Adrenal gland (tissue), 12 donors: Measurements from ENCODE around the gene TMEM270. TPM values are rescaled to one million over a fixed set of nuclear protein-coding genes. Genes with fewer than 3 reads are reported as not detected.

Experiments
- DNase-seq, 7 donors: peaks; one replicate each; pipeline ENCODE4 v3.0.0-alpha.2; 2019 to 2020
- H3K27ac ChIP-seq, 5 donors: fragments of 200-600 bp; sonication (generic) in 4 of 5; 1 replicate in 3 of 5; 2 replicates in 2 of 5; pipeline versions ENCODE4 v1.5.1 to v1.8.0; 2016 to 2020; ENCODE audit warnings: mild to moderate bottlenecking in 1 of 5
- H3K27me3 ChIP-seq: fragments of 200-600 bp; 2 replicates; pipeline ENCODE4 v1.8.0; 2021
- H3K36me3 ChIP-seq, 2 donors: fragments of 200-600 bp; replicated peaks in 1 of 2; 1 replicate in 1 of 2; 2 replicates in 1 of 2; pipeline versions ENCODE4 v1.5.1 to v1.8.0; 2018 to 2022
- H3K4me1 ChIP-seq, 2 donors: fragments of 200-600 bp; replicated peaks in 1 of 2; 1 replicate in 1 of 2; 2 replicates in 1 of 2; pipeline versions ENCODE4 v1.5.1 to v1.8.0; 2018 to 2021
- H3K4me3 ChIP-seq, 4 donors: fragments of 200-600 bp; sonication (generic) in 3 of 4; one replicate each; pipeline ENCODE4 v1.5.1; 2016 to 2018
- H3K9me3 ChIP-seq, 3 donors: fragments of 200-600 bp; sonication (generic) in 1 of 3; replicated peaks in 1 of 3; 1 replicate in 2 of 3; 2 replicates in 1 of 3; pipeline versions ENCODE4 v1.5.1 to v1.8.0; 2016 to 2021
- POLR2A ChIP-seq, 2 donors: fragments of 450-650 bp; IDR thresholded peaks; one replicate each; pipeline ENCODE4 v1.6.1; 2017; ENCODE audit warnings: antibody characterized with exemption in 2 of 2, mild to moderate bottlenecking in 2 of 2, moderate library complexity in 1 of 2
- whole genome bisulfite sequencing, 4 donors: extraction: QIAGEN DNeasy Blood & Tissue Kit in 2 of 4; methylation state at CpG; one replicate each; pipeline versions ENCODE4 v1.1.5 to v1.1.7; 2013 to 2017; 5-methylcytosine and 5-hydroxymethylcytosine counted together
- intact Hi-C, 2 donors: fragments of 100-400 bp; cut with DNase I; formaldehyde crosslinking; loops; one replicate each; pipeline versions ENCODE4 v1.14.1 to v1.15.0; 2022 to 2023
- polyA plus RNA-seq, 3 donors: library from polyadenylated mRNA; stranded (reverse); fragments of 200-250 nt in 2 of 3; fragments of 350-450 nt in 1 of 3; fragmentation: Illumina TruSeq in 1 of 3; extraction: RNeasy Lipid Tissue Mini Kit (QIAGEN cat#74804) in 1 of 3; gene quantifications; one replicate each; pipeline ENCODE4 v1.2.3, GENCODE V29; 2013 to 2014
- total RNA-seq, 9 donors: library from RNA; depleted of rRNA in 4 of 9; stranded (reverse); fragments of >200 nt in 4 of 9; fragments of 120-200 nt in 1 of 9; fragmentation: NEBNext Ultra II Directional in 1 of 9; extraction: Animal tissue kit (Norgen Biotek cat#: 25700) in 1 of 9; gene quantifications; one replicate each; pipeline versions ENCODE4 v1.1.0 to v1.2.4, GENCODE V29; 2013 to 2023
- TF ChIP-seq, protein P1 (sequence below), 6 experiments: fragments of 450-650 bp in 4 of 6; fragments of 200-600 bp in 2 of 6; sonication (generic) in 1 of 6; IDR thresholded peaks; 1 replicate in 5 of 6; 2 replicates in 1 of 6; pipeline versions ENCODE4 v1.5.1 to v1.8.0; 2016 to 2021; ENCODE audit warnings: antibody characterized with exemption in 6 of 6, mild to moderate bottlenecking in 2 of 6, moderate library complexity in 1 of 6
- donor health status: healthy with polysubstance abuse.
- donor health status: Bipolar disorder and iron deficiency.
- donor health status: DM: yes; HTN: yes; CAD: no.
- donor health status: DM: no; HTN: no; CAD: no.
- donor health status: DM: no; HTN: no; CAD: no.
- donor health status: DM: yes; HTN: yes; CAD: no.

The TMEM270 gene
- total and polyA plus RNA-seq, 12 donors: 0.20 to 0.56 TPM; not detected in 10

DNA sequence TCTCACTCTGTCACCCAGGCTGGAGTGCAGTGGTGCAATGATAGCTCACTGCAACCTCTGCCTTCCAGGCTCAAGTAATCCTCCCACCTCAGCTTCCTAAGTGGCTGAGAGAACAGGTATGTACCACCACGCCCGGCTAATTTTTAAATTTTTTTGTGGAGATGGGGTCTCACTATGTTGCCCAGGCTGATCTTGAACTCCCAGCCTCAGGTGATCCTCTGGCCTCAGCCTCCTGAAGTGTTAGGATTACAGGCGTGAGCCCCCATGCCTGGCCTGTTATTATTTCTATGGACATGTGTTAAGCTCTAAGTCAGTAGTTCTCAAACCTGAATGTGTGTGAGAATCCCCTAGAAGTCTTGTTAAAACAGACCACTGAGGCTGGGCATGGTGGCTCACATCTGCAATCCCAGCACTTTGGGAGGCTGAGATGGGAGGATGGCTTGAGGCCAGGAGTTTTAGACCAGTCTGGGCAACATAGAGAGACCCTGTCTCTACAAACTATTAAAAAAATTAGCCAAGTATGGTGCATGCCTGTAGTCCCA, 24.5 kb downstream of the TMEM270 start:
- WGBS, 4 donors: 76 to 100% (median 84%) methylated on average over 3 of the region's 3 CpGs
- peaks cover 2% of the 10 kb centered on the region for H3K27me3 ChIP-seq
- H3K27ac ChIP-seq: no peak overlapping the region
- no peak overlapping the region for H3K4me3 ChIP-seq
- peaks cover 0 to 13% of the 10 kb centered on the region in 2 donors for H3K4me1 ChIP-seq
- no peaks in the 10 kb centered on the region for H3K9me3 ChIP-seq
- no peak for TF ChIP-seq POLR2A (IDR thresholded peaks at IDR 0.05)
- TF ChIP-seq, protein P1, sequence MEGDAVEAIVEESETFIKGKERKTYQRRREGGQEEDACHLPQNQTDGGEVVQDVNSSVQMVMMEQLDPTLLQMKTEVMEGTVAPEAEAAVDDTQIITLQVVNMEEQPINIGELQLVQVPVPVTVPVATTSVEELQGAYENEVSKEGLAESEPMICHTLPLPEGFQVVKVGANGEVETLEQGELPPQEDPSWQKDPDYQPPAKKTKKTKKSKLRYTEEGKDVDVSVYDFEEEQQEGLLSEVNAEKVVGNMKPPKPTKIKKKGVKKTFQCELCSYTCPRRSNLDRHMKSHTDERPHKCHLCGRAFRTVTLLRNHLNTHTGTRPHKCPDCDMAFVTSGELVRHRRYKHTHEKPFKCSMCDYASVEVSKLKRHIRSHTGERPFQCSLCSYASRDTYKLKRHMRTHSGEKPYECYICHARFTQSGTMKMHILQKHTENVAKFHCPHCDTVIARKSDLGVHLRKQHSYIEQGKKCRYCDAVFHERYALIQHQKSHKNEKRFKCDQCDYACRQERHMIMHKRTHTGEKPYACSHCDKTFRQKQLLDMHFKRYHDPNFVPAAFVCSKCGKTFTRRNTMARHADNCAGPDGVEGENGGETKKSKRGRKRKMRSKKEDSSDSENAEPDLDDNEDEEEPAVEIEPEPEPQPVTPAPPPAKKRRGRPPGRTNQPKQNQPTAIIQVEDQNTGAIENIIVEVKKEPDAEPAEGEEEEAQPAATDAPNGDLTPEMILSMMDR (IDR thresholded peaks at IDR 0.05): no peak
- DNase-seq: no peak
- intact Hi-C loops: no loop called here
- H3K36me3 ChIP-seq: no peaks in the 10 kb centered on the region

DNA sequence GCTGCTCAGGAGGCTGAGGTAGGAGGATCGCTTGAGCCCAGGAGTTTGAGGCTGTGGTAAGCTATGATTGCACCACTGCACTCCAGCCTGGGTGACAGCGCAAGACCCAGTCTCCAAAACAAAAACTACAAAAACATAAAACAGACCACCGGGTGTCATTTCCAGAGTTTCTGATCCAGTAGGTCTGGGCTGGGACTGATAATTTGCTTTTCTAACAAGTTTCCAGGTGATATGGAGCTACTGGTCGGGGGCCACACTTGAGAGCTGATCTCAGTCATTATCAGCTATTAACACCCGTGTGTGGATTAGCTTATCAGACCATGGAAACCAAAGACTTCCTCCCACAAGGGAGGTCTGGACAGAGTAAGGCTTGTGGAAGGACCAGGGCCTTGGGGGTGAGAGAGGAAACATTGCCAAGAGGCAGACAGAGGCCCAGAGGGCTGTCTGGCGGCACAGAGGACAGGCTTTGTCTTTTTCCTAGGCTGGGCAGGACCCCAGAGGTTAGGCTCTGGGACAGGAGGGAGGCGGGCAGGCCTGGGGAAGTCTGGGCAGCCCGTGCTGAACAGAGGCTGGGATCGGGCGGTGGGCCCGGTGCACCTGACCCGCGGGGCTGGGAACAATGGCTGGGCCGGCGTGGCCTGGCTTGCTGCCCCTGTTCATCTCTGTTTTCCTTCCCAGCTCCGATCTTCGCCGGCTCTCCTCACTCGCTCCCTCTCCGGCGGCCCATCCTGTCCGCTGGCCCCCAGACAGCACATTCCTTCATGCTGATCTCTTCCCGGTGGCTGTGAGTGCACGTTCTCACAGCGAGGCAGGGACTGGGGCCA, 25.2 kb downstream of the TMEM270 start:
- WGBS, 4 donors: 45 to 66% (median 48%) methylated on average over 21 to 25 of the region's 25 CpGs
- Histone ChIP-seq H3K9me3 (no peaks in the 10 kb centered on the region), H3K4me3 (no peak overlapping the region), H3K36me3 (no peaks in the 10 kb centered on the region), H3K4me1 (peaks cover 0 to 7% of the 10 kb centered on the region in 2 donors), H3K27ac (peak overlapping the region in 1 of 5 donors; percentile 75), H3K27me3 (no peaks in the 10 kb centered on the region)
- DNase-seq: peak in 2 of 7 donors; percentile 16 to 53
- TF ChIP-seq, protein P1 (IDR thresholded peaks at IDR 0.05): no peak
- no peak for TF ChIP-seq POLR2A (IDR thresholded peaks at IDR 0.05)
- intact Hi-C loops: loop anchor here in 1 of 2 donors (2.0 kb wide), 1 partner anchor 19 kb away; no protein-coding TSS in a partner anchor

DNA sequence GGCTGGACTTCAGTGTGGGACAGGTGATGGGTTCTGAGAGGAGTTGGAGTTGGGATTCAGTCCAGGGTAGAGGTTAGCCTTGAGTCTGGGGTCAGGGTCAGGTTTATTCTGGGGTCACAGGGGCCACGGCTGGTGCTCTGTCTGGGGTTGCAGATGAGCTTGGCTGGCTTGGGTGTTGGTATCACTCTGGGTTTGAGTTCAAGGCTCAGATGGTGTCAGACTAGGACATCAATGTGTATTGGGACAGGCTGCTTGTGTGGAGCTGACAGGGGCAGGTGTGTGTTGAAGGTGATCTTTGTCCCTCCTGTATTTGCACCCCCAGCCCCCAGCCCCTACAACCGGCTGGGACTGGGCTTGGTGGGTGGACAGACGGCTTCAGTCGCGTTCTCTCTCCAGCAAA, 26.8 kb downstream of the TMEM270 start:
- TF ChIP-seq, protein P1 (IDR thresholded peaks at IDR 0.05): no peak
- Histone ChIP-seq H3K27ac (no peak overlapping the region), H3K4me1 (peaks cover 0 to 5% of the 10 kb centered on the region in 2 donors), H3K4me3 (no peak overlapping the region), H3K27me3 (no peaks in the 10 kb centered on the region), H3K36me3 (no peaks in the 10 kb centered on the region), H3K9me3 (no peaks in the 10 kb centered on the region)
- WGBS, 4 donors: 71 to 91% (median 79%) methylated on average over 1 to 5 of the region's 5 CpGs
- intact Hi-C loops: loop anchor here in 1 of 2 donors (2.0 kb wide), 1 partner anchor 21 kb away; no protein-coding TSS in a partner anchor
- no peak for DNase-seq

DNA sequence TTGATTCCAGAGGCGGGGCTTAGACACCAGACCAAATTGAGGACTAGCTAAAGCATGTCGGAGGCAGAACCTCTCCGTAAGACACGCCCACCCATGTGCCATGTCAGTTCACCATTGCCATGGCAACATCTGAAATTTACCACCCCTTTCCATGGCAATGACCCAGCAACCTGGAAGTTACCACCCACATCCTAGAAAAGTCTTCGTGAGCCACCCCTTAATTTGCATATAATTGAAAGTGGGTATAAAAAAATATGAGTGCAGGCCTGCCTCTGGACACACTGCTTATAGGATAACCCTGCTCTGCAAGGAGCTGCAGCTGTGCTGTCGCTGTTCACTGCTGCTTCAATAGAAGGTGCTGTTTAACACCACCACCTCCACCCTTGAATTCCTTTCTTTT, 28.0 kb downstream of the TMEM270 start:
- H3K4me3 ChIP-seq: no peak overlapping the region
- H3K36me3 ChIP-seq: no peaks in the 10 kb centered on the region
- no peaks in the 10 kb centered on the region for H3K27me3 ChIP-seq
- H3K27ac ChIP-seq: no peak overlapping the region
- peaks cover 0 to 5% of the 10 kb centered on the region in 2 donors for H3K4me1 ChIP-seq
- intact Hi-C loops: no loop called here
- TF ChIP-seq, protein P1 (IDR thresholded peaks at IDR 0.05): no peak
- TF ChIP-seq POLR2A (IDR thresholded peaks at IDR 0.05): no peak
- no peak for DNase-seq
- 81 to 85% (median 84%) methylated on average over 6 of the region's 6 CpGs for WGBS, 4 donors
- H3K9me3 ChIP-seq: no peaks in the 10 kb centered on the region
